SK-N-SH (cell line): ENCODE results near the gene GCH1. TPM values are rescaled to one million over a fixed set of nuclear protein-coding genes. Genes with fewer than 3 reads are reported as not detected.

Experiments
- CTCF ChIA-PET: fragments of 300-600, 350-600 bp; formaldehyde crosslinking; extraction: SDS; loops from one replicate; lab custom pipeline; 2021; lab: Yijun Ruan, JAX
- POLR2A ChIA-PET: fragments of 350-600 bp; sonication (Branson Sonifier 250); formaldehyde crosslinking; extraction: SDS; loops from one replicate; lab custom pipeline; 2020; ENCODE audit warnings: antibody characterized with exemption, inconsistent platforms; lab: Yijun Ruan, JAX
- DNase-seq: peaks from one replicate; pipeline ENCODE4 v3.0.0; 2012
- H2AFZ ChIP-seq: fragments of 200-600 bp; sonication (generic); 2 replicates; pipeline ENCODE4 v1.8.1; 2016; ENCODE audit warnings: antibody characterized with exemption, mild to moderate bottlenecking, low read depth
- H3F3A ChIP-seq: fragments of 200-600 bp; sonication (generic); replicated peaks from 2 replicates; pipeline ENCODE3; 2016; ENCODE audit warnings: antibody characterized with exemption, mild to moderate bottlenecking; ENCODE audit not compliant: insufficient read depth
- H3K27ac ChIP-seq, 2 experiments: fragments of 200-500 bp in 1 of 2; fragments of 200-600 bp in 1 of 2; sonication (Bioruptor generic) in 1 of 2; sonication (generic), shearing (Covaris generic) in 1 of 2; 2 replicates each; pipeline versions ENCODE4 v1.5.1 to v1.6.1; 2014 to 2016; ENCODE audit warnings: low read depth in 2 of 2, inconsistent platforms in 1 of 2, low read length in 1 of 2, mild to moderate bottlenecking in 1 of 2, mixed read lengths in 1 of 2
- H3K27me3 ChIP-seq: fragments of 200-600 bp; sonication (generic), shearing (Covaris generic); 2 replicates; pipeline ENCODE4 v1.6.1; 2016; ENCODE audit warnings: mixed run types; ENCODE audit not compliant: insufficient read depth
- H3K36me3 ChIP-seq, 2 experiments: fragments of 200-500 bp in 1 of 2; fragments of 200-600 bp in 1 of 2; sonication (Bioruptor generic) in 1 of 2; sonication (generic) in 1 of 2; replicated peaks in 1 of 2; 2 replicates each; pipeline versions ENCODE3 to v1.5.1; 2014 to 2016; ENCODE audit warnings: low read length in 1 of 2, mild to moderate bottlenecking in 1 of 2; ENCODE audit not compliant: insufficient read depth in 2 of 2, control insufficient read depth in 1 of 2
- H3K4me1 ChIP-seq, 2 experiments: fragments of 200-500 bp in 1 of 2; fragments of 200-600 bp in 1 of 2; sonication (Bioruptor generic) in 1 of 2; sonication (generic), shearing (Covaris generic) in 1 of 2; 2 replicates each; pipeline versions ENCODE4 v1.5.1 to v1.6.1; 2014 to 2016; ENCODE audit warnings: low read depth in 1 of 2, low read length in 1 of 2, mixed run types in 1 of 2; ENCODE audit not compliant: insufficient read depth in 2 of 2, control insufficient read depth in 1 of 2
- H3K4me2 ChIP-seq: fragments of 200-600 bp; sonication (generic), shearing (Covaris generic); 2 replicates; pipeline ENCODE4 v1.6.1; 2017; ENCODE audit warnings: mixed run types
- H3K4me3 ChIP-seq, 2 experiments: fragments of 200-500 bp in 1 of 2; fragments of 200-600 bp in 1 of 2; sonication (Bioruptor generic) in 1 of 2; sonication (generic), shearing (Covaris generic) in 1 of 2; 2 replicates each; pipeline versions ENCODE4 v1.5.1 to v1.8.1; 2014 to 2016; ENCODE audit warnings: low read depth in 2 of 2, inconsistent platforms in 1 of 2, low read length in 1 of 2, mild to moderate bottlenecking in 1 of 2, mixed read lengths in 1 of 2, moderate library complexity in 1 of 2
- H3K79me2 ChIP-seq: fragments of 200-600 bp; sonication (generic); 2 replicates; pipeline ENCODE4 v1.8.1; 2017; ENCODE audit warnings: mild to moderate bottlenecking; ENCODE audit not compliant: insufficient read depth
- H3K9ac ChIP-seq: fragments of 200-600 bp; sonication (generic); 2 replicates; pipeline ENCODE4 v1.6.1; 2017; ENCODE audit warnings: mixed run types
- H3K9me2 ChIP-seq: fragments of 200-600 bp; sonication (generic); 2 replicates; pipeline ENCODE4 v1.6.1; 2017; ENCODE audit warnings: mixed run types
- H3K9me3 ChIP-seq: fragments of 200-600 bp; sonication (generic); 2 replicates; pipeline ENCODE4 v1.6.1; 2017; ENCODE audit warnings: mixed run types, mild to moderate bottlenecking, moderate library complexity
- H4K20me1 ChIP-seq: fragments of 200-600 bp; sonication (generic); 2 replicates; pipeline ENCODE4 v1.6.1; 2017; ENCODE audit warnings: mild to moderate bottlenecking, mixed run types; ENCODE audit not compliant: insufficient read depth
- CHD2 ChIP-seq: fragments of 150-350 bp; IDR thresholded peaks from 2 replicates; pipeline ENCODE4 v1.6.1; 2018; ENCODE audit warnings: low read length; ENCODE audit not compliant: partially characterized antibody
- ELF1 ChIP-seq: IDR thresholded peaks from 2 replicates; pipeline ENCODE4 v1.4.0; 2012
- EP300 ChIP-seq, 2 experiments: IDR thresholded peaks; 2 replicates each; pipeline versions ENCODE4 v1.4.0 to v1.6.1; 2012; ENCODE audit warnings: borderline replicate concordance in 1 of 2, low read depth in 1 of 2, low read length in 1 of 2
- FOXJ3 ChIP-seq: sonication (generic); formaldehyde crosslinking; IDR thresholded peaks from 2 replicates; pipeline ENCODE4 v1.5.1; 2020; ENCODE audit warnings: mild to moderate bottlenecking, missing genetic modification reagents
- FOXM1 ChIP-seq: IDR thresholded peaks from 2 replicates; pipeline ENCODE4 v1.4.0; 2012; ENCODE audit warnings: low read depth, mild to moderate bottlenecking
- GATA2 ChIP-seq: sonication (generic); formaldehyde crosslinking; IDR thresholded peaks from 2 replicates; pipeline ENCODE4 v1.5.0; 2020; ENCODE audit warnings: mild to moderate bottlenecking, missing genetic modification reagents
- MXI1 ChIP-seq: IDR thresholded peaks from 2 replicates; pipeline ENCODE4 v1.6.1; 2012; ENCODE audit warnings: mild to moderate bottlenecking, low read depth, low read length, improper control_type of control experiment
- NRF1 ChIP-seq: IDR thresholded peaks from 2 replicates; pipeline ENCODE4 v1.6.1; 2012; ENCODE audit warnings: low read depth, mild to moderate bottlenecking, low read length
- PBX3 ChIP-seq: IDR thresholded peaks from 2 replicates; pipeline ENCODE4; 2012
- RAD21 ChIP-seq: IDR thresholded peaks from 2 replicates; pipeline ENCODE4 v1.6.1; 2012; ENCODE audit warnings: mild to moderate bottlenecking, low read length
- RCOR1 ChIP-seq: fragments of 150-350 bp; IDR thresholded peaks from 2 replicates; pipeline ENCODE4 v1.6.1; 2017; ENCODE audit warnings: antibody characterized with exemption, low read length
- SMC3 ChIP-seq: IDR thresholded peaks from 2 replicates; pipeline ENCODE4 v1.6.1; 2012; ENCODE audit warnings: low read depth, low read length, improper control_type of control experiment
- TAF1 ChIP-seq: IDR thresholded peaks from 2 replicates; pipeline ENCODE4 v1.6.1; 2012; ENCODE audit warnings: low read depth, mild to moderate bottlenecking, low read length, moderate library complexity, borderline replicate concordance
- TCF12 ChIP-seq: IDR thresholded peaks from 2 replicates; pipeline ENCODE4 v1.4.0; 2012
- USF1 ChIP-seq: IDR thresholded peaks from 2 replicates; pipeline ENCODE4 v1.4.0; 2012; ENCODE audit warnings: low read depth, borderline replicate concordance
- YY1 ChIP-seq: IDR thresholded peaks from 2 replicates; pipeline ENCODE4 v1.4.0; 2012; ENCODE audit warnings: low read depth, mild to moderate bottlenecking
- WGBS: methylation state at CpG from one replicate; pipeline ENCODE4 v1.1.6; 2017; ENCODE audit warnings: low lambda C conversion rate; 5-methylcytosine and 5-hydroxymethylcytosine counted together
- polyA plus RNA-seq, 3 experiments: library from polyadenylated mRNA; depleted of rRNA; stranded (reverse); fragments of >200 nt; gene quantifications; 2 replicates each; pipeline ENCODE4 v1.2.3, GENCODE V29; 2012

GCH1 gene
- polyA plus RNA-seq, 1 of the 3 experiments (the other 2 are of a cell fraction), result 2.2 TPM

- Histone ChIP-seq H3K4me1 (peaks cover 5 to 64% of the 10 kb centered on the region in 2 experiments; a peak in 3 of 4 replicates), H3K4me2 (no peak overlapping the region), H3K9ac (no peak overlapping the region), H3K4me3 (no peak overlapping the region), H3F3A (peaks cover 5% of the 10 kb centered on the region), H3K9me2 (no peaks in the 10 kb centered on the region), H3K27ac (peak overlapping the region in 1 of 2 experiments; percentile 100; a peak in 2 of 4 replicates), H2AFZ (no peak overlapping the region), H3K27me3 (no peaks in the 10 kb centered on the region), H3K79me2 (no peaks in the 10 kb centered on the region), H4K20me1 (no peaks in the 10 kb centered on the region), H3K9me3 (no peaks in the 10 kb centered on the region), H3K36me3 (no peaks in the 10 kb centered on the region)
- TF ChIP-seq CHD2 (peak; percentile 83), RCOR1 (peak; percentile 97), MXI1 (0 out of 2 replicates have a peak, but pooled peaks have one; percentile 28), FOXJ3 (CRISPR knock-in tag) (peak; percentile 71), EP300 (IDR thresholded peaks at IDR 0.05; ENCODE audit: borderline replicate concordance in 1 of 2, low read depth in 1 of 2, low read length in 1 of 2) (peak in 1 of 2 experiments; percentile 96; a peak in 2 of 4 replicates), SMC3 (no peak), TCF12 (peak; percentile 40), TAF1 (no peak), ELF1 (no peak), NRF1 (no peak), GATA2 (CRISPR knock-in tag) (peak; percentile 96), RAD21 (peak; percentile 43)
- WGBS, result 50% methylated on average over 1 of the region's 1 CpG
- ChIA-PET POLR2A (interaction anchor here (0.8 to 4.1 kb wide), 4 partner anchors 8 to 266 kb away, joined by 3 to 63 read pairs (median 10); partner anchors contain the start of gene GCH1), CTCF (interaction anchor here (0.8 to 6.4 kb wide), 9 partner anchors 9 to 250 kb away, joined by 3 to 68 read pairs (median 3); partner anchors contain the start of genes GCH1, MAPK1IP1L and SAMD4A)
- DNase-seq, result peak; percentile 54
These were observed 86.2 kb downstream of the GCH1 start for GRCh38 chr14:54816450-54816849.

GRCh38 chr14:54815515-54815914 lies 87.1 kb downstream of the GCH1 start:
- ChIA-PET CTCF (interaction anchor here (0.8 to 1.6 kb wide), 6 partner anchors 10 to 236 kb away, joined by 3 to 6 read pairs (median 5); partner anchors contain the start of genes GCH1 and MAPK1IP1L), POLR2A (interaction anchor here (1.1 to 4.1 kb wide), 2 partner anchors 7 to 87 kb away, joined by 3 to 63 read pairs; partner anchors contain the start of gene GCH1)
- Histone ChIP-seq H3K4me1 (peaks cover 5 to 68% of the 10 kb centered on the region in 2 experiments; a peak in 3 of 4 replicates), H2AFZ (no peak overlapping the region), H3K79me2 (no peaks in the 10 kb centered on the region), H3K4me2 (no peak overlapping the region), H3K4me3 (no peak overlapping the region), H3K27me3 (no peaks in the 10 kb centered on the region), H3K9me3 (no peaks in the 10 kb centered on the region), H3F3A (peaks cover 5% of the 10 kb centered on the region), H3K9me2 (no peaks in the 10 kb centered on the region), H3K9ac (no peak overlapping the region), H3K36me3 (no peaks in the 10 kb centered on the region), H3K27ac (peak overlapping the region in 1 of 2 experiments; percentile 100; a peak in 2 of 4 replicates), H4K20me1 (no peaks in the 10 kb centered on the region)
- 92% methylated on average over 6 of the region's 6 CpGs for WGBS
- no peak for TF ChIP-seq EP300 (IDR thresholded peaks at IDR 0.05; ENCODE audit: borderline replicate concordance in 1 of 2, low read depth in 1 of 2, low read length in 1 of 2)
- no peak for TF ChIP-seq SMC3
- no peak for TF ChIP-seq USF1
- TF ChIP-seq FOXM1, result no peak
- no peak for TF ChIP-seq PBX3
- no peak for TF ChIP-seq YY1
- no peak for TF ChIP-seq MXI1
- no peak for DNase-seq
